ENCODE measurements around the gene ZNF416.

GRCh38 chr19:57599761-57600383, 21.2 kb upstream of the ZNF416 start, which contains the start of gene ZNF530:
- TF ChIP-seq CTCF (conservative IDR thresholded peaks at IDR 0.05 in 1 of 2, IDR thresholded peaks at IDR 0.05 in 1 of 2; ENCODE audit: extremely low read depth in 1 of 2, insufficient read depth in 1 of 2, low read depth in 1 of 2, low read length in 2 of 2) (no peak), EZH2 (IDR thresholded peaks at IDR 0.05; ENCODE audit: borderline replicate concordance, low read length) (no peak)

Data from mammary epithelial cell (primary cell).